GM13977 (cell line): ENCODE data around the gene RSRC1.

Experiments used
- DNase-seq: peaks from one replicate; pipeline ENCODE4 v3.0.0; 2012; ENCODE audit warnings: low spot score
- CTCF ChIP-seq: IDR thresholded peaks from 2 replicates; pipeline ENCODE4 v1.5.1; 2012; ENCODE audit warnings: mild to moderate bottlenecking, control low read depth; ENCODE audit not compliant: insufficient read depth; ENCODE audit errors: extremely low read depth, missing control alignments
- in situ Hi-C: fragments of 300-500 bp; cut with MboI; formaldehyde crosslinking; loops from one replicate; pipeline ENCODE4 v1.12.0; 2022; ENCODE audit warnings: low sequenced_read_pairs, low pct_unique_long_range_greater_than_20kb, mixed read lengths, inconsistent platforms; ENCODE audit not compliant: unreplicated experiment

The RSRC1 gene

GRCh38 chr3:158127250-158128219, 17.6 kb downstream of the RSRC1 start:
- DNase-seq = no peak
- in situ Hi-C loops = no loop called here
- no peak for TF ChIP-seq CTCF

DNA sequence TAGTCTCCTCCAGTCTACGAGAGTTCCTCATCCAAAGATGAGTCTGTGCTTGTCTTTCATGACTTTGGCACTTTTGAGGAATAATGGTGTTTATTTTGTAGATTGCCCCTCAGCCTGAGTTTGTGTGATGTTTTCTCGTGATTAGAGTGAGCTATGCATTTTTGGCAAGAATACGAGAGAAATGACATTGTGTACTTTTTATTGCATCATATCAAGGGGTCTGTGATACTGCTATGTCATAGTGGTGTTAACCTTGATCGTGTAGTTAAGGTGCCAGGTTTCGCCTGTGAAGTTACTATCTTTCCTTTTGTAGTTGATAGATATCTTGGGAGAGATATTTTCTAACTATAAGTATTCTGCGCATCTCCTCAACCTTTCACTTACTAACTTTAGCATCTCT, 18.9 kb downstream of the RSRC1 start:
- in situ Hi-C loops = no loop called here
- no peak for DNase-seq
- no peak for TF ChIP-seq CTCF

DNA sequence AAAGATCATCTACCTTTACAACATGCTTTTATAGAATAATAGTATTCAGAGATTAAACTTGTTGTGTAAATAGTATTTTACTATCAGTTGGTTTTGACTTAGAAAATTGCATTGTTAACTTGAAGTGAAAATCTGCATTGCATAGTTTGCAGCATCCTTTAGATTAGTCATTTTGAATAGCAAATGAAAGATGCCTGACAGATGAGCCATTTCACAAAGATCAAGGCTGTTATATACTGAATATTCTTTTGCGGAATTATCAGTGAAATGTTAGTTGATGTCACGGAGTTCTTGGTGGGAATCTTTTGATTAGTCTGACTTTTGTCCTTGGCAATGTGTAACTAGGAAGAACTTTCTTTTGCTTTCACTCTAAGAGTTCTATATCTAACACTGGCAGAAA, 24.5 kb downstream of the RSRC1 start:
- no peak for TF ChIP-seq CTCF
- in situ Hi-C loops = no loop called here
- no peak for DNase-seq

GRCh38 chr3:158140396-158140795, 30.5 kb downstream of the RSRC1 start:
- TF ChIP-seq CTCF = no peak
- no peak for DNase-seq
- in situ Hi-C loops = no loop called here

GRCh38 chr3:158148218-158148617, 38.3 kb downstream of the RSRC1 start:
- no peak for TF ChIP-seq CTCF
- in situ Hi-C loops = no loop called here
- no peak for DNase-seq

DNA sequence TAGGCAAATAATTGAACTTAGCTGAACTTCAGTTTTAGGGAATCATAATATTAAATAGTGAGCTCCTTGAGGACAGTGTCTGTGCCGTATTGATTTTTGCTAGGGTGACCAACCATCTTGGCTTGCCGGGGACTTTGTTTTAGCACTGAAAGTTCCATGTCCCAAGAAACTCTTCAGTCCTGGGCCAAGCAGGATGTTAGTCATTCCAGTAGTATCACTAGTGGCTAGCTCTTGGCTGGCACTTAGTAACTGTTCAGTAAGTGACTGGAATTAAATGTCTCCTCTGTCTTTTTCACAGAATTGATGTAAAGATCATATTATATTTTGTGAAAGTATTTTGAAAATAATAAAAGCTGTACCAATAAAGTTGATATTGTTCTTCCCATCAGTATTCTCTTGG, 42.3 kb downstream of the RSRC1 start:
- no peak for TF ChIP-seq CTCF
- no peak for DNase-seq
- in situ Hi-C loops = no loop called here
